ENCODE data around the gene MED25.
"Not testable (repeated sequence)": the region's sequence is repeated elsewhere in the genome, so short reads cannot be mapped to it uniquely, and the experiment has no call there.

Gene MED25

DNA sequence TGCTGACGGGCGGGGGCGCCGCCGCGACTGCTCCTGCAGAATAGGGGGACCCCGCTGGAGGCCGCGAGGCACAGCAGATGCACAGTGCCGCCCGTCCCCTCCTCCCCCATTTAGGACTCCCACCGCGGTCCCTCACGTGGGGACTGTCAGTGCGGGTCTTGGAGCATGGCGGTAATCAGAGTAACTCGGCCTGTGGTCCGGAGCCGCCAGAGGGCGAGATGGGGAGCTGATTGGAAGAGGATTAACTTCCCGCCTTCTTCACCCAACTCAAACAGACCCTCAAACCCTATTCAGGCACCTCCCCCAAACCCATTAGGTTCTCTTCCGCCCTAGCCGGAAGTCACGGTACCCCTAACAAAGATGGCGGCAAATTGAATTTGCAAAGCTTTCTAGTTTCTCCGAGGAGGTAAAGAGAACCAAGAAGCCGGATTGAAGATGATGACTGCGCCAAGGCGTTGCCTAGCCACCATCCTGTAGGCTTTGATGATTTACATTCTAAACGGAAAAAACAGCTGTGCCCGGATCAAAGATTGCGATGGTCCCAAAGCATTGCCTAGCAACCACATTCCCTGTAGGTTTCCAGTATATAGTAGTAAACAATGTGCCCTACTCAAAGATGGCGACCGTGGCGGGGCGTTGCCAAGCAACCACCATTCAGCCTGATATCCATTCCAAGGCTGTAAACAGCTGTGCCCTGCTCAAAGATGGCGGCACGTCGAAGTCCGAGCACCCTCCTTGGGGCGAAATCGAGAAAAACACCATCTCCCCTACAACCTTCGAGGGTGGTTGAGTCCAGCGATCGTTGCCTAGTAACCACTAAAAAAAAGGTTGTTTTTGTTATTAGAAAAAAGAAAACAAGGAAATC, 4.9 kb upstream of the MED25 start, which contains the start of gene FUZ:
FUZ (minus strand) TSS at position 296 of the 865 bp plus-strand sequence; CDS start at position 110, 186 bp downstream.
- peak; percentile 24 for TF ChIP-seq CTCF (conservative IDR thresholded peaks at IDR 0.05; ENCODE audit: control insufficient read depth, insufficient read depth, low read depth, low read length)
- H3K4me3 ChIP-seq (ENCODE audit: control insufficient read depth, low read depth, low read length), result peak within 1 kb of the TSS; percentile 76
- peak; percentile 99 for DNase-seq (ENCODE audit: low read depth)

GRCh38 chr19:49814010-49814409, 4.1 kb upstream of the MED25 start:
- no peak for DNase-seq (ENCODE audit: low read depth)
- peak overlapping the region; percentile 76 for H3K4me3 ChIP-seq (ENCODE audit: control insufficient read depth, low read depth, low read length)
- no peak for TF ChIP-seq CTCF (conservative IDR thresholded peaks at IDR 0.05; ENCODE audit: control insufficient read depth, insufficient read depth, low read depth, low read length)

DNA sequence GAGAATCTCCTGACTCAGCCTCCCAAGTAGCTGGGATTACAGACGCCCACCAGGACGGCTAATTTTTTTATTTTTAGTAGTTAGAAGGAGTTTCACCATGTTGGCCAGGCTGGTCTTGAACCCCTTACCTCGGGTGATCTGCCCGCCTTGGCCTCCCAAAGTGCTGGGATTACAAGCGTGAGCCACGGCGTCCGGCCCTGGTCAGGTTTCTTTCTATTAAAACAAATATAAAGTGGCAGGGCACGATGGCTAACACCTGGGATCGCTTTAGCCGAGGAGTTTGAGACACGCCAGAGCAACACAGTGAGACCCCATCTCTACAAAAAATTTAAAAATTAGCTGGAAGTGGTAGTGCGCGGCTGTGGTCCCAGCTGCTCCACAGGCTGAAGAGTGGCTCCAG, 1.5 kb upstream of the MED25 start:
- no peak for DNase-seq (ENCODE audit: low read depth)
- peak overlapping the region; percentile 96 for H3K4me3 ChIP-seq (ENCODE audit: control insufficient read depth, low read depth, low read length)
- TF ChIP-seq CTCF (conservative IDR thresholded peaks at IDR 0.05; ENCODE audit: control insufficient read depth, insufficient read depth, low read depth, low read length), result no peak

DNA sequence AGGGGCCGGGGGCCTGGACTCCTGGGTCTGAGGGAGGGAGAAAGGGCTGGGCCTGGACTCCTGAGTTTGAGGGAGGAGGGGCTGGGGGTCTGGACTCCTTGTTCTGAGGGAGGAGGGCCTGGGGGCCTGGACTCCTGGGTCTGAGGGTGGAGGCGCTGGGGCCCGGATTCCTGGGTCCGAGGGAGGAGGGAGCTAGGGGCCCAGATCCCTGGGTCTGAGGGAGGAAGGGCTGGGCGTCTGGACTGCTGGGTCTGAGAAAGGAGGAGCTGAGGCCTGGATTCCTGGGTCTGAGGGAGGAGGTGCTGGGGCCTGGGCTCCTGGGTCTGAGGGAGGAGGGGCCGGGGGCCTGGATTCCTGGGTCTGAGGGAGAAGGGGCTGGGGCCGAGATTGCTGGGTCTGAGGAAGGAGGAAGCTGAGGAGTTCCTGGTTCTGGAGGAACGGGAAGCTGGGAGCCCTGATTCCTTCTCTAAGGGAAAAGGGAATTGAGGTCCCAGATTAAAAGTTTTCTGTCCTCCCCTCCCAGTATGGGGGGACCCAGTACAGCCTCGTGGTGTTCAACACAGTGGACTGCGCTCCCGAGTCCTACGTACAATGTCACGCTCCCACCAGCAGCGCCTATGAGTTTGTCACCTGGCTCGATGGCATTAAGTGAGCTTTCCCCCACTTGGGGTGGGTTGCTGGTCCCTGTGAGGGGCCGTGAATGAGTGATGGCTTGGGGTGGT, 721 bp downstream of the MED25 start:
- no peak for DNase-seq (ENCODE audit: low read depth)
- no peak for TF ChIP-seq CTCF (conservative IDR thresholded peaks at IDR 0.05; ENCODE audit: control insufficient read depth, insufficient read depth, low read depth, low read length)
- H3K4me3 ChIP-seq (ENCODE audit: control insufficient read depth, low read depth, low read length), result peak overlapping the region; percentile 96

DNA sequence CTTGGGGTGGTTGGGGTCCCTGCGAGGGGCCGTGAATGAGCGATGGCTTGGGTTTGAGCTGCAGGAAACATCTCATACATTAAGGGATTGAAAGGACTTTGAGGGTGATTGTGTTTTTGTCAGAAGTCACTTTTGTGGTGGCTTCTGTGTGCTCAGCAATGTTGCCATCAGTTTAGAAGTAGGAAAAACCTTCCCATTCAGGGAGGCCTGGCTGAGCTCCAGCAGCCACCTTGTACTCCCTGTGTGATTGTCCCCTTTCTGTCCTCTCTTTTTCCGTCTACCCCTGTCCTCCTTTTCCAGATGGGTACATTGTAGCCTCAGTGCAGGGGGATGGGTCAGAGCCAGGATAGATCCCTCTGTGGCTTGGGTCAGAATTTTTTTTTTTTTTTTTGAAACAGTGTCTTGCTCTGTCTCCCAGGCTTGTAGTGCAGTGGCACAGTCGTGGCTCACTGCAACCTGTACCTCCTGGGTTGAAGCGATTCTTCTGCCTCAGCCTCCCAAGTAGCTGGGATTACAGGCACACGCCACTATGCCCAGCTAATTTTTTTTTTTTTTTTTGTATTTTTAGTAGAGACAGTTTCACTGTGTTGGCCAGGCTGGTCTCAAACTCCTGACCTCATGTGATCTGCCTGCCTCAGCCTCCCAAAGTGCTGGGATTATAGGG, 1.5 kb downstream of the MED25 start:
- H3K4me3 ChIP-seq (ENCODE audit: control insufficient read depth, low read depth, low read length); DNase-seq (ENCODE audit: low read depth): not testable (repeated sequence)

- no peak for TF ChIP-seq CTCF (conservative IDR thresholded peaks at IDR 0.05; ENCODE audit: control insufficient read depth, insufficient read depth, low read depth, low read length)
- DNase-seq (ENCODE audit: low read depth), result no peak
Measured at GRCh38 chr19:49820125-49820524, 2.0 kb downstream of the MED25 start.

DNA sequence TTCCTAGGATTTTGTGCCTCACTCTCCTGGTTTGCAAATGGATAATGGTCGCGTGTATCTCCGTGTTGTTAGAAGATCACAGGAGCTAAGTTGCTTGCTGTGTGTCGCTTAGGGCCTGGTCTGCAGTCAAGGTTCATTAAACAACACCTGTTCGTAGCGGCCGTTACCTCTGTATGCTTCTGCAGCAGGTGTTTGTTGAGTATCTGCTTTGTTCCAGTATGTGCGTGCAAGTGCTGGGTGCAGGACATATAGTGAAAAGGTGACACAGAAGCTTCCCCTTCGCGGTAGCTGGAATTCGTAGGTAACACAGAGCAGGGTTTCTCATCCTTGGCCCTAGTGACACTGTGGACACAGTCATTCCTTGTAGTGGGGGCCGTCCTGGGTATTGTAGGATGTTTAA, 5.4 kb downstream of the MED25 start:
- no peak for DNase-seq (ENCODE audit: low read depth)
- no peak for TF ChIP-seq CTCF (conservative IDR thresholded peaks at IDR 0.05; ENCODE audit: control insufficient read depth, insufficient read depth, low read depth, low read length)
- H3K4me3 ChIP-seq (ENCODE audit: control insufficient read depth, low read depth, low read length), result no peak overlapping the region

More at GRCh38 chr19:49820125-49820524, 2.0 kb downstream of the MED25 start:
- no peak overlapping the region for H3K4me3 ChIP-seq (ENCODE audit: control insufficient read depth, low read depth, low read length)
